Measurements from ENCODE around the gene BAG2.

DNA sequence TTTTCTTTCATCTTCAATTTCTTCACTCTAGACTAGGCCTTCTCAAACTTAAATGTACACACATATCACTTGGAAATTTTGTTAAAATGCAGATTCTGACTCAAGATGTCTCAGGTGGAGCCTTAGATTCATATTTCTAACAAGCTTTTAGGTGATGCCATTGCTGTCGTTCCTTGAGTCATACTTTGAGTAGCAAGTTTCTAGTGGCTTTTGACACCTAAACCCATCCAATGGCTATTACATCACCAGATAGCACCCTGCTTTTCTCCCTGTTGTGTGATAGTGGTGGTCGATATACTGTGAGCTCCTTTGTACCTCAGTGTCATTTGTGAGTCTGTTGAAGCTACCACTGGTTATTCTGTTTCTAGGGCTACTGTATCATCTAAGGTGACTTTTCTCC, 34.8 kb upstream of the BAG2 start:
- TF ChIP-seq, protein P1, sequence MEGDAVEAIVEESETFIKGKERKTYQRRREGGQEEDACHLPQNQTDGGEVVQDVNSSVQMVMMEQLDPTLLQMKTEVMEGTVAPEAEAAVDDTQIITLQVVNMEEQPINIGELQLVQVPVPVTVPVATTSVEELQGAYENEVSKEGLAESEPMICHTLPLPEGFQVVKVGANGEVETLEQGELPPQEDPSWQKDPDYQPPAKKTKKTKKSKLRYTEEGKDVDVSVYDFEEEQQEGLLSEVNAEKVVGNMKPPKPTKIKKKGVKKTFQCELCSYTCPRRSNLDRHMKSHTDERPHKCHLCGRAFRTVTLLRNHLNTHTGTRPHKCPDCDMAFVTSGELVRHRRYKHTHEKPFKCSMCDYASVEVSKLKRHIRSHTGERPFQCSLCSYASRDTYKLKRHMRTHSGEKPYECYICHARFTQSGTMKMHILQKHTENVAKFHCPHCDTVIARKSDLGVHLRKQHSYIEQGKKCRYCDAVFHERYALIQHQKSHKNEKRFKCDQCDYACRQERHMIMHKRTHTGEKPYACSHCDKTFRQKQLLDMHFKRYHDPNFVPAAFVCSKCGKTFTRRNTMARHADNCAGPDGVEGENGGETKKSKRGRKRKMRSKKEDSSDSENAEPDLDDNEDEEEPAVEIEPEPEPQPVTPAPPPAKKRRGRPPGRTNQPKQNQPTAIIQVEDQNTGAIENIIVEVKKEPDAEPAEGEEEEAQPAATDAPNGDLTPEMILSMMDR (IDR thresholded peaks at IDR 0.05; ENCODE audit: insufficient read depth, low read depth, low read length), result no peak
- no peak for TF ChIP-seq EZH2 (IDR thresholded peaks at IDR 0.05; ENCODE audit: insufficient read depth, low read length)

Measured in astrocyte (in vitro differentiated cells and primary cell).